ENCODE measurements around the gene ESRRG.
"Not testable (repeated sequence)": the region's sequence is repeated elsewhere in the genome, so short reads cannot be mapped to it uniquely, and the experiment has no call there.

Gene ESRRG

DNA sequence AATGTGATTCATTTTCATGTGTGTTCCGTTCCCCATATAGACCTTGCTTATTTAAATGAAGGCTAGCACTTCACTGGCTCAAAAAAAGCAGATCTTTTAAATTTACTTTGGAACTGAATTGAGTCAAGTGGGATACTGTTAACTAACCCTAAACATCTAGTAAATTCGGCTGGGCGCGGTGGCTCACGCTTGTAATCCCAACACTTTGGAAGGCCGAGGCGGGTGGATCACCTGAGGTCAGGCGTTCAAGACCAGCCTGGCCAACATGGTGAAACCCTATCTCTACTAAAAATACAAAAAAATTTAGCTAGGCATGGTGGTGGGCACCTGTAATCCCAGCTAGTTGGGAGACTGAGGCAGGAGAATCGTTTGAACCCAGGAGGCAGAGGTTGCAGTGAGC, 19.2 kb downstream of the ESRRG start:
- not testable (repeated sequence) for DNase-seq (ENCODE audit: low spot score)

DNA sequence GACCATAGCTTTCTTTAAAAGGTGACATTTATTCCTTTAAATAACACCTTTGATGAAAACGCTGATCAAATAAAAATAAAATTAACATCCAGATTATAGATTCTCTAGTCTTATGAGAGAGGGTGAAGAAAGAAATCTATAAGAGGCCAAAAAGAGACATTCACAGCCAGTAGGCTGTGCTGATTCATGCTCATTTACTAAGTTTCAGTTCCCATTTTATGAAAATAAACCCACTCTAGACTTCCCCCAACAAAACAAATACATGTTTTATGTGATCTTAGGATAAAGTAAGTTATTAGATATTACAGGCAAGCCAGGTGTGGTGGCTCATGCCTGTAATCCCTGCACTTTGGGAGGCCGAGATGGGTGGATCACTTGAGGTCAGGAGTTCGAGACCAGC, 21.1 kb downstream of the ESRRG start:
- DNase-seq (ENCODE audit: low spot score) = no peak

DNA sequence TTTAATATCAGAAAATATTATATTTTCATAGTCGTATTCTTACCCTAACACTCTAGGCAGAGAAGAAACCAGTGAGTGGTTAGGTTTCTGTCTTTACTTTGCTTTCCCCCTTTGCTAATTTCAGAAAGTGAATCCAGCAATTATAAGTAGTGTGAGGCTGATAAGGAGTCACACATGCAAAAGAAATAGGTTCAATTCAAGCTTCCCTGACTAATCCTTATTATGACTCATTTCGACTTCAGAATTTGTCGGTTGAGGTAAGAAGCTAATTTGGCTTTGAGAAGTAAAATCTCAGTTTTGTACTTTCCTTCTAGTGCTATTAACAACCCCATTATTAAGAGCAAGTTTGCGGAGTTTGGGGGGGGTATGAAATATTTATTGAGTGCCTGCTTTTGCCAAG, 22.4 kb downstream of the ESRRG start:
- no peak for DNase-seq (ENCODE audit: low spot score)

DNA sequence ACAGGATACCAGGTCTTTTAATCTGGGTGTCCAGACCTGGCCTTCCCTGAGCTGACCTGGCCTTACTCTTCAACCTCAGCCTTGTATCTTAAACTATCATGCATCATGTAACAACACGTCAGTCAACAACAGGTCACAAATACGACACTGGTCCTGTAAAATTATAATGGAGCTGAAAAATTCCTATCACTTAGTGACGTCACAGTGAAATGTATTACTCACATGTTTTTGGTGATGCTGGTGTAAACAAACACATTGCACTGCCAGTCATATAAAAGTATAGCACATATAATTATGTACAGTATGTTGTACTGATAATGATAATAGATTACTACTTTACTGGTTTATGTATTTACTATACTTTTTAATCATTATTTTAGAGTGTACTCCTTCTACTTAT, 31.5 kb downstream of the ESRRG start:
- DNase-seq (ENCODE audit: low spot score) = no peak

DNA sequence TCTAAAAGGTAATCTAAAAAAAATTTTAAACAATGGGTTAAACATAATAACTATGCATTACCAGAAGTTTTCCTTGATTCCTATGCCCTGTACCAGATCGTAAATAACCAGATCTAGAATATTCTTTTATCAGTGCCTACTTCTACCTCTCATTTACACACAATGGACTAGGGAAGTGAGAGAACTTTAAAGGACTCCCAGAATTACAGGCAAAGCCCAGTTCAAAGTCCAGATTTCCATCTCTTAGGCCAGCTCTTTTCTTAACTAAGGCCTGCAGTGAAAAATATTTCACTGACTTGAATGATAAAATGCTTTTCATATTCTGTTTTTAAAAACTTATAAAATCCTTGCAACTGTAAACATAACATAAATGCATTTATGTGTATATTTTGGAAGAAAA, 32.6 kb downstream of the ESRRG start:
- DNase-seq (ENCODE audit: low spot score) = no peak

DNA sequence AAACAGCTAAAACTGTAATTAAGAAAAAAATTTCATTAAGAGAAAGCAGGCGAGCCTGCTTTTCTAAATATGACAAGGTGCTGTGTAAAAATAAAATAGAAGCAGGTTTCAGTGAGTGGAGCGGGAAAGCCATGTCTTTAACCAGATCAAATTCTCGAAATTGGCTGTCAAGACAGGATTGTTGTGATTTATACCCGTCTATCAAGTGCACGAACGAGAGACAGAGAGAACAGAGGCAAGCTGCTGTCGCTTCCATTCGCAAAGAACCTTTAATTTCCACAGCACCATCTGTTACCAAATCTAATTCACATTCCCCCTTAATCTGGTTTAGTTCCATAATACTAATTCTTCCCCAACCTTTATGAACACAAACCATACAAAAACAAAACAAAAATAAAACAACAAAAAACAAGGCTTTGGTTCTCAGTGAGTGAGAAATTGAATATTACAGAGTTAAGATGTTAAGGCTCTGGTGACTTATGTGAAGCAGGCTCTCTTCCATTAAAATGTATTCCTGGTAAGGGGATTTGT, 35.0 kb downstream of the ESRRG start:
- DNase-seq (ENCODE audit: low spot score) = no peak

DNA sequence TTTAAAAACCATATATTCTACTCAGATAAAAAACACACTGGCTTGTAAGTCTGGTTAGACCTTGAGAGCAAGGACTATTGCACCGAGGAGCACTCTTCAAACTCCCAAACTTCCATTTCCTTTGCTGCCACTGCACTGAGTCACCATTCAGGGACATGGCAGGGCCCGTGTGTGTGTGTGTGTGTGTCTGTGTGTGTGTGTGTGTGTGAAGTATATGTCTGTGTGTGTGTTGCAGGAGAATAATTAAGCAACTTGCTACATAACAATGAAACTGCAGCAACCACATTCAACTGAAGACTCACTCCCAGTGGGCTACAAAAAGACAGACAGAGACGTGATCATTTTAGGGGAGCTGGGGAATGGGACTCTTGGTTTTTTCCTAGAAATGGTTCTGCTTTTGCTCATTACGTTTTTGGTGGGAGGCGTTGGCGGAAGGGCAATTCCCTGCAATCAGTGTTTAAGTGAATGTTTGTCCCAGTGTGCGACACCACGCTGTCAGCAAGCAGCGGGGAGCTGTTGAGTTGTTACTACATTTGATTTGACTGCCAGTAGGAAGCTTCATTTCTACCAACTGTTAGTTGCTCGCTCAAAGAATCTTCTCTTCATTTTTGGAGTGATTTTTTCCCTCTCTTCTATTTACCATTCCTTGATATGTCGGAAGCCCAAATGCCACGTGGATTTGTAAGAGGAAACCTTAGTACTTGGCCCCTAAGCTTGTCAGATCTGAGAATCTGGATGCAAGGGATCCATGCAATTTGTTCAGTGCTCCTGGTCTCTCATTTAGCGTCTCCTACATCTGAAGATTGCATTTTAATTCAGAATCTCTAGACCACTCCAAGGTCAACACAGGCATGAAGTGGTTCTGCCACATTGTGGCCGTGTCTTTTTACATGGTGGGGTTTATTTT, 36.1 kb downstream of the ESRRG start:
- DNase-seq (ENCODE audit: low spot score) = no peak

DNA sequence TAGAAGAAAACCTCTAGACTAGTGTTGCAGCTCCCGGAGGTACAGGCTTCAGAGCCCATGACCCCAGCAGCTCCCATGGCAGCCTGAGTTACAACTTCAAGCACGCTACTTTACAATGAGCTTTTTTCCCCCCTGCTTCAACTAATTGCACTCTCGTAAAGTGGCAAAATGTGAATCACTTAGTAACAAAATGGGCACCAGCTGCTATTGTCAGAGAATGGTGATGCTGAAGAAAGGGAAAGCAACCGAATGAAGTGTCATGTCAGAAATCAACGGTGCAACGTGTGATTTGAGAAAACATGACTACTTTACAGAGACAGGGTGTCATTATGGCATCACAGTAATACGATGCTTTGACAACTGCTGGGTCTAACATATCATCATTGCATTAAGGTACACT, 40.5 kb downstream of the ESRRG start:
- DNase-seq (ENCODE audit: low spot score) = no peak

DNA sequence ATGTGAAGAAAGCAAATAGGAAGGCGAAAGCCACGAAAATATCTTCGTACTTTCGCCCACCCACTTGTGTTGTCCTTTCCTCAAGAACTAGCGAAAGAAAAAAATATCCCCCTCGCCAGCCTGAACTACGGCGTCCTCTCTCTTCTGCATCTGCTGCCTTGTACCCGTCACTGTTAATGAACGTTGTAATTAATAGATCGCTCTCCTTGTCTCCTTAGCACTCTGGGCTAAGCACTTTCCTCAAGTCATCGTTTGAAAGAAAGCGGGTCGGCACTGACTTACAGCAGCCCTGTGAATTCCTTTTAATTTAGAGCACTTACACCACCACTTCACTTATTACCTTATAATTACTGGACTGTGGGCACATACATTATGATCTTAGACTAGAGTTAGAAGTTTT, 44.1 kb downstream of the ESRRG start:
- no peak for DNase-seq (ENCODE audit: low spot score)

DNA sequence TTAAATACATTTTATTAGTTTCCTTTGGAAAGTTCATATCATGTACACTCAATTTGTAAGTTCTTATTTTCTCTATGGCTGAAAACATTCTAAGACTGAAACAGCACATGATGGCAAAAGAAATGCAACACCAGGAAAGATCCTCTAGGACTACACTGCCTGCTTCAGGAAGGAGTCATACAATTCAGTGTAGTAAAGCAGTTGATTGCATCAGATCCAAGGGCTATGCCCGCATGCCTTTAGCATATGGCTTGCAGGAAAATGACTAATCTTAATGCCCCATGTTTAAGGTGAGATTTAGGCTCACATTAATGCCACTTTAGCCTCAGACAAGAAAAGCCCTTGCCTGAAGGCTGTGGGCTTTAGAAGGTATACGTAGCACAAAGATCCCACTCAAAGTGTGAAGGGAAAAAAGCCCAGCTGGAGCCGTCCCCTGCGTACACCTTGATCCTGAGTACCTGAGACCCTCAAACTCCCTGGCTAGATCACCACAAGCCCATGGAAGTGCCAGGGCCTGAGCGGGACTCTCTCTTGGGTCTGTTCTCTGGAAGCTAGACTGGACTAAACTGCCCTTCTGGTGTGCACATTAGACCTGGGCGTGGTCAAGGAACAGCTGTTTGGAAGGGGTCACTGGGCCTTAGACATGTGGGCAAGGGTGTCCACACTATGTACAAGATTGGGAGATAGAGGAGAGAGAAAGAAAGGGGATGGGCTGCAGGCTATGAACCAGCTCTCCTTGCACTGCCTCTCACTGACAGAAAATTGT, 52.9 kb downstream of the ESRRG start:
- no peak for DNase-seq (ENCODE audit: low spot score)

DNA sequence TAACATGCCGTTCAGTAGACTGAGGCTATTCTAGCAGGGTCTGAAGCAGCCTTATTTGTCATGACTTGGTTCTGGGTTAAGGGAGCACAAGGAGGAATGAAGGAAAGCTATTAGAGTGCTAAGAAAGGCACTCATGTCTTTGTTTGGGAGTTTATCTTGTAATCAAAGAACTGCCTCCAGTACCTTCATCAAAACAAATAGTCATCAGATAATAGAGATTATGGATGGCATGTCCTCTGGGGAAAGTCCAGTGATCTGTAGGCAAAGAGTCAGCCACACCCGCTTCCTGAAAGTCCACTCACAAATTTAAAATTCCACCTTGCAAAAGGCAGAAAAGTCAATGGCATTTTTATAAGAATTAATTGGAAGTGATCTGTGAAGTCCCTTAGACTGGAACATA, 56.8 kb downstream of the ESRRG start:
- no peak for DNase-seq (ENCODE audit: low spot score)

DNA sequence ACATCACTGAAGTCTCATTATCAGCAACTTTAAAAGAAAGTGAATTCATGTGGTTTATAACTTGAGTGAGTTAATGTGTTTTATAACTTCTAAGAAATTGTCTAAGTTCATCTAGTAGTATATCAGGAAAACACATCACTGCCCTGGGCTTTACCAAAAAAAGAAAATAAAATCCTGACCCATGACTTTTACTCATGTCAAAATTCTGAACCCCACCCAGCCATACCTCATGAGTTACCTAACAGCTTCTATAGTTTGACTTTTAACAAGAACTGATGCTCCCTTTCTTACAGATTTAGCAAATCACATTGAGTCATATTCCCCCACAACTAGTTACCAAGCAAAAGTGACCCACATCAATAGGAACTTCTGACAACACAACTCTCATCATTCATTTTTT, 57.4 kb downstream of the ESRRG start:
- no peak for DNase-seq (ENCODE audit: low spot score)

DNA sequence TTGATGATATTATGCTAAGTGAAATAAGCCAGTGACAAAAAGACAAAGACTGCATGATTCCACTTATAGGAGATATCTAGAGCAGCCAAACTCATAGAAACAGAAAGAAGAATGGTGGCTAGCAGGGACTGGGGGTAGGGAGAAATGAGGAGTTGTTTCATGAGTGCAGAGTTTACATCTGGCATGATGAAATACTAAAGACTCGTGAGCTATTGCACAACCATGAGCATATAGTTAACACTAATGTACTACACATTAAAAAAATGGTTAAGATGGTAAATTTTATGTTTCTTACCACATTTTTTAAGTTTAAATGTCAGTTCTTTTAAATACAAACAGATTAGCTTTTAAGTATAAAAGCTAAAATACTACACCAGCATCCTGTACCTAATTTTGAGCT, 57.8 kb downstream of the ESRRG start:
- DNase-seq (ENCODE audit: low spot score) = no peak

DNA sequence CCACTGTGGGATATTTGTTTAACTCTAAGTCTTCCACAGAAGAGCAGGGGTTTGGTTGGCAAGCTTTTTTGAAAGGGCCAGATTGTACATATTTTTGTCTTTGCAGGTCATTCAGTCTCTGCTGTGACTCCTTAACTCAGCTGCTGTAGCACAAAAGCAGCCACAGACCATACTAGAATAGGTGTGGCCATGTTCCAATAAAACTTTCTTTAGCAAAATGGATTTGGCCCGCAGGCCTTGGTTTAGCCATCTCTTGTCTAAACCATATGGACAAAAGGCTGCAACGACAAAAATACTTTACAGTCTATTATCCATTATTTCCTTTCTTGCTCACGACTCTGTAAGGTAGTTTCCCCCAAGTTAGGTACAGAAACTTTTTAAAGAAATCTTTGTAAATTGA, 60.5 kb downstream of the ESRRG start:
- DNase-seq (ENCODE audit: low spot score) = no peak

DNA sequence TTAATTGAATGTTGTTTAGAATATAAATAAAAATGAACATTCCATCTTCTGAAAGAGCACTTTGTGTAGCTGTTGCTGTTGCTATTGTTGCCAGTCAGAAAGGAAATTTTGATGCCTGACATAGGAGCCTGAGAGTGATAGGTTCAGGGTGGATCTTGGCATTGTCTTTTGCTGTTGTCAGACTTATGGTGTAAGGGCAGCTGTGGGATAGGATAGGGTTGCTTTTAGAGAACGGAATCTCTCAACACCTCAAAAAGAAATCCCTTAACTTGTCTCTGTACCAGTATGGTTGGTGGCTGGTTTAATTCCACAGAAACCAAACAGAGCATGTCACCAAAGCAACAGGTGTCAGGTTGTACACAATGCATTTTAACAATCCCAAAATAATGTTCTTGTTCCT, 62.7 kb downstream of the ESRRG start:
- DNase-seq (ENCODE audit: low spot score) = no peak

DNA sequence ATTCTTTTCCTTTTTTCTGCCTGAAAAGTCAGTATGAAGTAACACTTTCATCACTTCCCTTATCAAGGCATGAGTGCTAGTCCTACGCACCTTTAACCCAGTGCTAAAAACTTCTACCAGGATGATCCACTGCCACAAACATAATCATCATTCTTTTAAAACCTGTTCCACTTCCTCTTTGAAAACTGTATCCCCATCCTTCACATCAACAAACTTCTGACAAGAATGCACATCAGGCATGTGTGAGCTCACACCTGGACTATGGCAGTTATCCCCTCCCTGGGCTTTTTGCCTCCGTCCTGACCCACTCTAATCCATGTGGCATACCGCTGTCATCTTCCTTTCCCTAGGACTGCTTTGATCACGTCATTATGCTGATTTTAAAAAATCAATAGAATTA, 70.2 kb downstream of the ESRRG start:
- no peak for DNase-seq (ENCODE audit: low spot score)

DNA sequence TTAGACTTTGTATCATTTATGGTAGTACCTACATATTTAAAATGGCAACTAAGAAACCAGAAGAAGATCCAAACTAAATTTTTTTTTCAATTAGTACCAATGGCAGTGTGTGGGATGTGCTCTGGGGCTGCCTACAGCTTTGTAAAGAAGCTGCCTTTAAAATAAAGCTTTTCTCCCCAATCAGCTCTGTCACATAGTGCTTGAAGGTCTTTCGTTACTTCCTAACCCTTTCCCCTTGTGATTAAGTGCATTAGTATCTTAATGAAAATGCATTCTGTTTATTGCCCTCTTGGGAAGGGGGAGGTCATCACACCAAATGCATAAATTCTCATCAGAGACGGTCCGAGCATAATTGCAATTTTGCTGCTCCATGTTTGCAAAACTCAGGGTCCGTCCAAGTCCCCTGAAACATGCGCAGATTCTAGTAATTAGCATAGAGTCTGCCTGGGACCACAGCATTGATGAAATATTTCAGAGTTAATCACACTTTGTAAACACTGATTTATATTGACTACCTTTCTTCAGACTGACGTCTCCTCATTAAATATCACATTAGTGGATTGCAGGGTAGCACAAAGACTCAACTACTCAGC, 71.3 kb downstream of the ESRRG start:
- no peak for DNase-seq (ENCODE audit: low spot score)

DNA sequence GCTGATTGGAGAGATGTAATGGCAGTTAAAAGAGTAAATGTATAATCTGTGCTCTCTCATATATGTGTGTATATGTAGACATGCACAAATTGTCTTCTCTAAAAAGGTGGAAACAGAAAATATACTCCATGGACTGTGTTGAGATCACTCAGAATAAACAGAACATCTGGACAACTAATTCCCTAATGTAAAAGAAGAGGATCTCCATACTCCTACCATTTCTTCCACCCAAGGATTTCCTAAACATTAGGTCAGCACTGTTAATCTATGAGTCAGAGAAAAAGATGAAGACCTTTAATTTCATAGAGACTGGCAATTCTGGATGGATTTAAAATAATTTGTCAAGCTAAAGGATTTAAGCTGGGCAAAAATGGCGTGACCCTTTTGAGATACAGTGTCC, 80.1 kb downstream of the ESRRG start:
- DNase-seq (ENCODE audit: low spot score) = no peak

DNA sequence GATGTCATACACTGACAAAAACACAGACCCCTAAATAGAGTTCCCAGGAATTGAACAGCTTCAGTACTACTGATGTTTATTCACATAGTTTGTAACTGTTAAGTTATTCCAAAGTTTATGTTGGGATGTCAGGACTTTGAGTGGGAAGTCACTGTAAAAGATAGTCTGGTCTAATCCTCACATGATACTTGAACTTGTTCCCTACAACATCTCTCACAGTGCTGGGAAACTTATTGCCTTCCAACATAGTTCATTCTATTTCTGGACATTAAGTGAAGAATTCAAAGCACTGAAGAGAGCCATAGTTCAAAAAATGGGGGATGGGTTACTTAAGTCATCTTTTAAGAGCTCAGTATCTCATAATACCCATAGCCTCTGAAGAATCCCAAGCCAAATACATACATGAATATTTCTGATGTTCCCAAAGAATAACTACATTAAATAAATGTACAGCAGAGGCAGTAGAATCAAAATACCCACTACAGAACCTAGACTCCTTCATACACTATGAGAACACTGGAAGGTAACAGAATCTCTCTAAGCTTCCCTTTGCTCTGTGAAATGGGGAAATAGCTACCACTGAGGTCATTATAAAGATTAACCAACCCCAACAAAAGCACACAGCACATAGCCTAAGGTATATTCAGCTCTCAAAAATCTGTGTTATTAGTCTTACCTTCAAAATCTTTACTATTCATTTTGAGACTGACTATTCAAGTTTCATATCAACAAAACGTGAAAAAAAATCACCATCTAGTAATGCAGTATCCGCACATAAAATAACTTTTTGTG, 81.4 kb downstream of the ESRRG start:
- DNase-seq (ENCODE audit: low spot score) = no peak

DNA sequence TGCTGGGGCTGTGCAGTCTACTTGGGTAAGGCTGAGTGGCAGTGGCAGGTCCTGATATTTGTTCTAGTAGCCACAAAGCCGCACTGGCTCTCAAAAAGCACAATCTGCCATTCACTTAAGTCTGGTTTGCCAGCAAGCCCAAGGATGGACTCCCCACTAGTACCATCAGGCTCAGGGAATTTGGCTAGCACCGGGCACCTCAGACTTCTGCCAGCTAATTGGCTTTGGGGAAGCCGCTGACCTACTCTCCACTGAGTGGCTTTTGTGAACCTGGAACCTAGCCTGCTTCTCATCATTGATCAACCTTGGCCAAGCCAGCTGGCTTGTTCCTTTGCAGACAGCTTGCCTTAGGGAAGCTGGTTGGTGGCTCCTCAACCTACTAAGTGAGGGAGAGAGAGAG, 83.1 kb downstream of the ESRRG start:
- no peak for DNase-seq (ENCODE audit: low spot score)

DNA sequence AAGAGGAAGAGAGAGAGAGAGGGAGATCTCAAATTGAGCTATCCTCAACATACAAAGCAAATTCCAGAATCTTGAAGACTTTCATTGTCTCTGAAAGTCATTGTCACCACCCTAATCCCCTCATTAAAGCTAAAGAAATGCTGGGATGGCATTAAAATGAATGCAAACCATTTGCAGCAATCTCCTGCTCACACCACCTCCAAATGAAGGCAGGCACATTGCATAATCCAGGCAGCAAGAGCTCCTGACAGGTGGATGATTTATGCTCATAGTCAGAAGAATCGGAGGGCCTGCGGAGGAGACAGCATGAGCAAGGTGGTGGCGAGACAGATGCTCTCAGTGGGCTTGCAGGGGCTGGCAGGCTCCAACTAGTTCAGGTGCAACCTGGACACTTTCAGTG, 90.2 kb downstream of the ESRRG start:
- no peak for DNase-seq (ENCODE audit: low spot score)

DNA sequence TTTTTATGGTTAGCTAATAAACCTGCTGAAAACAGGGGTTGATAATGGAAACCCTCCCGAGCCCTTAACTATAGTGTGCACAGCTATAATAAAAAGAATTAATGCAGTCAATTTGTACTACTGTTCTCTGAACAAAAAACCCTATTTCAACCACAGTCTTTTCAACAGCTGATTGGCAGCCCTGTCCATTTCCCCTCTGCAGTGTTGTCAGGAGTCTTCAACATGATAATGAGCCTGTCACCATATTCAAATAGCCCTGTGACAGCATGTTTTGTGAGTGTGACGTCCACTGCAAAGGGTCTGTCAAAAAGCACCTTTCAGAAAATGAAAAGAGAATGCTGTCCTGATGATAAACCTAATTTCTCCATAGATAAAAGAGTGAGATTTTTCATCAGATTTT, 92.7 kb downstream of the ESRRG start:
- DNase-seq (ENCODE audit: low spot score) = no peak
